Activated gamma-delta T cell treated with Interleukin-2 at 50 U/mL for 16 hours (primary cell): ENCODE measurements around the gene MRTFB.

ENCODE experiments used
- DNase-seq: peaks from one replicate; pipeline ENCODE4 v3.0.0-alpha.2; 2020

MRTFB gene

GRCh38 chr16:14292051-14292825, 221.1 kb downstream of the MRTFB start:
- DNase-seq: no peak

GRCh38 chr16:14296663-14297062, 225.5 kb downstream of the MRTFB start:
- DNase-seq: no peak

GRCh38 chr16:14298374-14299122, 227.4 kb downstream of the MRTFB start:
- no peak for DNase-seq

- DNase-seq: peak; percentile 20
These were observed 229.6 kb downstream of the MRTFB start for GRCh38 chr16:14300705-14301168.

- no peak for DNase-seq
These were observed 230.3 kb downstream of the MRTFB start for GRCh38 chr16:14301169-14302030.

- DNase-seq: no peak
These were observed 230.9 kb downstream of the MRTFB start for GRCh38 chr16:14302031-14302398.

- no peak for DNase-seq
These were observed 231.5 kb downstream of the MRTFB start for GRCh38 chr16:14302399-14303181.

GRCh38 chr16:14303182-14303618, 232.1 kb downstream of the MRTFB start:
- no peak for DNase-seq

GRCh38 chr16:14303639-14304394, 232.7 kb downstream of the MRTFB start:
- no peak for DNase-seq

- no peak for DNase-seq
These were observed 233.9 kb downstream of the MRTFB start for GRCh38 chr16:14304891-14305460.

GRCh38 chr16:14306485-14307058, 235.5 kb downstream of the MRTFB start:
- no peak for DNase-seq

- no peak for DNase-seq
These were observed 236.0 kb downstream of the MRTFB start for GRCh38 chr16:14307059-14307526.

GRCh38 chr16:14307527-14308367, 236.6 kb downstream of the MRTFB start:
- no peak for DNase-seq

GRCh38 chr16:14308368-14308723, 237.2 kb downstream of the MRTFB start:
- no peak for DNase-seq

GRCh38 chr16:14309001-14309886, 238.1 kb downstream of the MRTFB start:
- DNase-seq: peak; percentile 20

- DNase-seq: no peak
These were observed 238.8 kb downstream of the MRTFB start for GRCh38 chr16:14309906-14310305.

- no peak for DNase-seq
These were observed 239.4 kb downstream of the MRTFB start for GRCh38 chr16:14310519-14310991.

- DNase-seq: no peak
These were observed 243.0 kb downstream of the MRTFB start for GRCh38 chr16:14314116-14314515.
